HG03469 (cell line): ENCODE data around the gene RAET1E.

Experiments
- ATAC-seq: cut with Tn5 transposase; IDR thresholded peaks from one replicate; pipeline ENCODE4 v1.9.1; 2021; ENCODE audit warnings: mild to moderate bottlenecking, moderate library complexity, moderate number of reproducible peaks; ENCODE audit not compliant: unreplicated experiment

RAET1E gene

DNA sequence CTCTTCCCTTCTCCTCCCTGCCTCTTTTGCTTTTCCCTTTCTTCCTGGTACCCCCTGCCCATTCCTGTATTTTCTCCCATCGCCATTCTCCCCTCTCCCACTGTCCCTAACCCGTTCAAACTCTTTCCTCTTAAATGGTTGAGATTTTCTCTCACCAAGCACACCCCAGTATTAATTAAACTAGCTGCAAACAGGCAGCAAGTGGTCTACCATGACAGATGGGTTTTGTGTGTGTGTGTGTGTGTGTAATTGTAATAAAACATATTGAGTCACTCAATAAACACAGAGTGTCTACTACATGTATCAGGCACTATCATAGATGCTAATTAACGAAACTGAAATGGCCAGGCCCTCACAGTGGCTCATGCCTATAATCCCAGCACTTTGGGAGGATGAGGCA is 6.7 kb downstream of the RAET1E start:
- no peak for ATAC-seq

DNA sequence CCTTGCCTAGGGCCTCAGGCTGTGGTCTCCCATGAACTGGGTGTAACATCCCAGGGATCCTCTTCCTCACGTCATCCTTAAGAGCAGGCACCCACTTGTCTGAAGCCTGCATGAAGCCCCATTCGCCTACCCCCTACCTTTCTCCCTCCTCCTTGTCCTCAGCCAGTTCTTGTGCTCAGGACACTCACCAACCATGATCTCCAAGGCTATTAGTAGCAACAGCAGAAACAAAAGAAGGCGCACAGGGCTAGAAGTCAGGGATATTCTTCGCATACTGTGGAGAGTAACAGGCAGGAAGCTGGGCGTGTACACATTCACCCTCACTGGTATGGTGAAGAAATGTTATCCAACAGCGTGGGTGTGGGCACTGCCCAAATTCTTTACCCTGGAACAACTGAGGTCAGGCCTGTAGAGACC is 7.3 kb downstream of the RAET1E start:
- no peak for ATAC-seq

DNA sequence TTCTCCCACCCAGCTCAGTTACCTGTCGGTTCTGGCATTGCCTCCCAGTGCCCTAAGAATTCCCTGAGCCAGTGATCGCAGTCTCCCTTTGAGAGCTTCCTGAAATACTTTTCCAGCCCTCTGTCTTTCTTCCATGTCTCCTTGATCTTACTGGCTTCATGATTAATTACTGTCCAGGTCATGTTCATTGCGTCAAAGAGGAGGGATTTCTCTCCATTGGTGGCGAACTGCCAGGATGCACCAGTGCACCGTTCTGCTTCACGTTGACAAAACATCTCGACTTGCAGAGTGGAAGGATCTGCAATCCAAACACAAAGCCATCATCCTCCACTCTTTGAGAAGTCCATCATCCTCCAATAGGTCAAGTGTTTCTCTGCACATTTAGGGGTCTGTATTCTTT is 8.6 kb downstream of the RAET1E start:
- ATAC-seq, result no peak

DNA sequence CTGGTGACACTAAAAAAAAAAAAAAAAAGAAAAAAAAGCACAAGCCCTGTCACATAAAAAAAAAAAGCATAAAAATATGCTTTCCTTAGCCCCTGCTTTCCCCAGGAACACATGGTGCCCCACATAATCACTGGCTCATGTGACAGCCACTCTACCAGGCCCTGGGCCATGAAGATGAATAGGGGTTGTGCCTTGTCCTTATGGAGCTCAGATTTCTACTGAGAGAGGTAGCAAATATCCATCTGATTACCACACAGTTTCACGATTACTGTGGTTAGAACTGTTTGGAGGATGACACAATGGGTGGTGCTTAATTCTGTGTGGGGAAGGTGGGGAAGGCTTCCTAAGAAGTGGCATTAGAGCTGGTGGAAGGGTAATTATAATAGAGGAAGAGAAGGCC is 9.3 kb downstream of the RAET1E start:
- ATAC-seq, result no peak

DNA sequence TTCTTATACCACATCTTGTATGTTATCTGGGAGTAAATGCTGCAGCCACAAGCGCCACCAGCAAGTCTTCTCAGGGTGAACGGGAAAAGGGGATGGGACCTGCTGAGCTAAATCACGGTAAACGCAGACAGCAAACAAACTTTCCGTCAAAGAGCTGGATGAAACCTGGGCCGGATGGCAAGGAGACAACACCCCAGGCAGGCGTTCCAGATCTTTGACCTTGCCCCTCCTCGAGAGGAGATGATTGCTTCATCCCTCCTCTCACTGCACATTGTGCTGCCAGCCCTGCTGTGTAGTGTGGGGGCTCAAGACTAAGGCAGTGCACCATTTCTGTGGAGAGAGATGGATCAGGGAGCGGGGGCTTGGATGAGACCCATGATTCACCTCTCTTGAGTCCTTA is 9.8 kb downstream of the RAET1E start:
- ATAC-seq, result no peak

DNA sequence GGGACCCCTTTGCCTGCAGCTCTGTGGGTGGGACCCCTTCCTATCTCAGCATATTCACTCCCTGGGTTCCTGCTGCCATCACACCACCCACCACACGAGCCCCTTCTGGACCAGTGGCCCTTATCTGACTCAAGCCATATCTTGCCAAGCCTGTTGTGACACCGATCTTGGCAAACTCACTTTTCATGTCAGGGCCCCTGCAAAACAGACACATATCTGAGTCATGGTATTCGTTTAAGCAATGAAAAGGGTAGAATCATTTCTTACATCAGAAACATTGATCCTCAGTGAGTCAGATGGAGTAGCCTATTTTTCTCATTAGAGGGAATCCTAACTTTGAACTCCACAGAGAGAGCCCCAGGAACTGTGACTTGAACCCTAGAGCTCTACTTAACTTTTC is 10.6 kb downstream of the RAET1E start:
- no peak for ATAC-seq

DNA sequence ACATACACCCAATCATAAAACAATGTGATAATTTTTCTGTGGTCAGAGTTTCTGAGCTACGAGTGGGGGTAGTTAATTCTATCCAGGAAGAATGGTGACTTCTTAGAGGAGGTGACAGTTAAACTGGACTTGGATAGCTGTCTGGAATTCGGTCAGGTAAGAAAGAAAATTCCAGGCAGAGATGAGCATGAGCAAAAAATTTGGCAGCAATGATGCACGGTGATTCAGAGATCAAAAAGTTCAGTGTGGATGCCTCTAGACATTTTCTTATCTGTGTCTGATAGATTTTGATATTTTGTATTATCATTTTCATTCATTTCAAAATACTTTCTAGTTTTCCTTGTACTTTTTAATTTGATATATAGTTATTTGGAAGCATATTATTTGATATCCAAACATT is 12.0 kb downstream of the RAET1E start:
- no peak for ATAC-seq

DNA sequence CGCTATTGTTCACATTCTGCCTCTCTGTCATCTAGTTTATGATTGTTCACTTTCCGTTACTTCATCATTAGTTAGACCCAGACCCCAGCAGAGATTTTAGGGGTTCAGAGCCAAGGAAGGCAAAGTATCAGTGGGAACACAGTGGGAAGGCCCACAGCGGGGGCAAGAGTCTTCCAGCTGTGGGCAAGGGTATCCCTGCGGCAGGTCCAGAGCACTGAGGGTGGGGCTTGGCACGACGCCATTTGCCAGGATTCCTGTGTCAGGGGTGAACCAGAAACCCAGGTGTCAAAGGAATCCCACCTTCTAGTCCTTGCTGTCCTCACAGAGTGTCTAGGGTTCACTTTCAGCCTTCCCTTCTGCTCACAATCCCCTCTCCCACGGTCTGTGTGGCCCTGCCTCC is 13.3 kb downstream of the RAET1E start:
- no peak for ATAC-seq

DNA sequence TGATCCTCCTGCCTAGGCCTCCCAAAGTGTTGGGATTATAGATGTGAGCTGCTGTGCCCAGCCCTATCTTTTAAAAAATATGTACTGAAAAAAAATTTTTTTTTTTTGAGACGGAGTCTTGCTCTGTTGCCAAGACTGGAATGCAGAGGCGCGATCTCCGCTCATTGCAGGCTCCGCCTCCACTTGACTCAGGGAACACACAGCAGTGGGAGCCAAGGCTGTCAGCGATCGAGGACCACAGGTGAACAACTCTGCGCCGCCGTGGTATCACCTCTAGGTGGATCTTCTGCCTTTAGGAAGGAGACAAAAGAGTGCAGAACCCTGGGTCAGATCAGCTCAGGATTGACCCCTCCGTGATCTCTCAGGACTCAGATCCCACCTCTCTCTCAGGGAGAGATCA is 13.7 kb downstream of the RAET1E start:
- ATAC-seq, result no peak

DNA sequence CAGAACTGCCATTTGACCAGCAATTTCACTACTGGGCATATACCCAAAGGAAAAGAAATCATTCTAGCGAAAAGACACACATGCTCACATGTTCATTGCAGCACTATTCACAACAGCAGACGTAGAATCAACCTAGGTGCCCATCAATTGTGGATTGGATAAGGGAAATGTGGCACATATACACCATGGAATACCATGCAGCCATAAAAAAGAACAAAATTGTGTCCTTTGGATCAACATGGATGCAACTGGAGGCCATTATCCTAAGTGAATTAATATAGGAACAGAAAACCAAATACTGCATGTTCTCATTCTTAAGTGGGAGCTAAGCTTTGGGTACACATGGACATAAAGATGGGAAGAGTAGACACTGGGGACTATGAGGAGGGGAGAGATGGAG is 16.1 kb downstream of the RAET1E start:
- no peak for ATAC-seq

DNA sequence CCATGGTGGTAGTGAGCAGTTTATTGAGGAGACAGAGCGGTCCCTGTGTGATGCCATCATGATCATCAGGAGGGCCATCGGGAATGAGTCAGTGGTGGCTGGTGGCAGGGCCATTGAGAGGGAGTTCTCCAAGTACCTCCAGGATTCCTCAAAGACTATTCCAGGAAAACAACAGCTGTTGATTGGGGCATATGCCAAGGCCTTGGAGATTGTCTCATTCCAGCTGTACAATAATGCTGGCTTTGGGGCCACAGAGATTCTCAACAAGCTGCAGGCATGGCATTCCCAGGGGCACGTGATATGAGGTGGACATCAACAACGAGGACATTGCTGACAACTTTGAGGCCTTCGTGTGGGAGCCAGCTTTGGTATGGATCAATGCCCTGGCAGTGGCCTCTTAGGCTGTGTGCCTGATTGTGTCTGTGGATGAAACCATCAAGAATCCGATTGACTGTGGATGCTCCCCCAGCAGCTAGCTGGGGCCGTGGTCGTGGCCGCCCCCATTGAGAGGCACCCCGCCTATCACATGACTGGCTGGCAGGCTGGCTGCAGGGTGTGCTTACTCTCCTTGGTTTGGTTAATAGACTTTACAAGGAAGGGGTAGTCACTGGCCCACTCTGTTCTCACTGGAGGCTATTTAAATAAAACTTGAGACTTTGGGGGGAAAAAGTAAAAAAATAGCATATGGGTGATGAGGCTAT is 16.7 kb downstream of the RAET1E start:
- no peak for ATAC-seq

DNA sequence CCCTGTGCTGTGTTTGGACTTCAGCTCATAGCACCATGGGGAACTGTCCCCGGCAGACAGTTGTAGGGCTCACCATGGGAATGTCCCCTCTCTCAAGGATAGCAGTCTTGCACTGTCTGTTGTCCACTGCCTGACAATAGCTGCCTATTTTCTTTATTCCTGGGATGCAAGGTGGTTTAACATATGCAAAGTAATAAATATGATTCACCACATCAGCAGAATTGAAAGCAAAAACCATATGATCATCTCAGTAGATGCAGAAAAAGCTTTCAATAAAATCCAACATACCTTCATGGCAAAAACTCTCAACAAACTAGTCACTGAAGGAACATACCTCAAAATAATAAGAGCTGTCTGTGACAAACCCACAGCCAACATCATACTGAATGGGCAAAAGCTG is 20.3 kb downstream of the RAET1E start:
- no peak for ATAC-seq

DNA sequence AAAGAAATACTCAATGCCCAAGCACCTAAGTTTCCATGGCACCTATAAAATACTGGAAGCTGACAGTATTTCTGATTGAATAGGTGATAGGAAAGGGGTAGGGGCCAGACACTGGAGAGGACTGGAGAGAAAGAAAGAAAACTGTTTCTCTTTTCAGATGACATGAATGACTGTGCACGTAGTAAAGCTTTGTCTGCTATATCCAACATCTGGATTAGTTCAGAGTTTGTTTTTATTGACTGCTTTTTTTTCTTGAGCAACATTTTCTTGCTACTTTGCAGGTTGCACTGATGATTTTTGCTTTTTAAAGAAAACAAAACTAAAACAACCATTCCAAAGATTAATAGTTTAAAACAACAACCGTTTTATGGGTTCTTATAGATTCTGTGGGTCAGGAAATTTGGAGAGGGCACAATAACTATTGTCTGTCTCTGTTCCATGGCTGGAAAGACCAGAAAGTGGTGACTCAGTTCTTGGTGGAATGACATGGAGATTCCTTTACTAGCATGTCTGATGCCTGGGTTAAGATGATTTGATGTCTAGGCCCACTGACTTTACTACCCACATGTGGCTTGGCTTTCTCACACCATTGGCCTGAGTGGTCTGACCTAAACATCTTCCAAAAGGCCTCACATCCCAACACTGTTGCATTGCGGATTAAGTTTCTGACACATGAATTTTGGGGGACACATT is 21.5 kb downstream of the RAET1E start:
- ATAC-seq, result no peak

DNA sequence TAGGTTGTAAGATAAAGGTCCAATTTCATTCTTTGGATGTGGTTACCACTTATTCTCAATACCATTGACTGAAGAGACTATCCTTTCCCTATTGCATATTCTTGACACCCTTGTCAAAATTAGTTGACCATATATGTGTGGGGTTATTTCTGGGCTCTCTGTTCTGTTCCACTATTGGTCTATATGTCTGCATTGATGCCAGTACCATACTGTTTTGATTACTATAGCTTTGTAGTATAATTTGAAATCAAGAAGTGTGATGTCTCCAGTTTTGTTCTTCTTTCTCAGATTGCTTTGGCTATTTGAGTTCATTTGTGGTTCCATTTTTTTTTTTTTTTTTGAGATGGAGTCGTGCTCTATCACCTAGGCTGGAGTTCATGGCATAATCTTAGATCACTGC is 25.7 kb downstream of the RAET1E start:
- ATAC-seq, result no peak

DNA sequence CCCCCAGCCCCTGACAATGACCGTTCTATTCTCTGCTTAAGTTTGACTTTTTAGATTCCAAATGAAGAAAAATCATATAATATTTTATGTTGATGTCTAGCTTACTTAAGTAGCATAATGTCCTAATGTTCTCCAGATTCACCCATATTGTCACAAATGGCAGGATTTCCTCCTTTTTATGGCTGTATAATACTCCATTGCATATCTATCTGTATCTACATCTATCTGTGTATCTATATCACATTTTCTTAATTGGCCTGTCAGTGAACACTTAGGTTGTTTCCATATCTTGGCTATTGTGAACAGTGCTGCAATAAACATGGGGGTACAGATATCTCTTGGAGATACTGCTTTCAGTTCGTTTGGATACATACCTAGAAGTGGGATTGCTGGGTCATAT is 26.7 kb downstream of the RAET1E start:
- no peak for ATAC-seq

DNA sequence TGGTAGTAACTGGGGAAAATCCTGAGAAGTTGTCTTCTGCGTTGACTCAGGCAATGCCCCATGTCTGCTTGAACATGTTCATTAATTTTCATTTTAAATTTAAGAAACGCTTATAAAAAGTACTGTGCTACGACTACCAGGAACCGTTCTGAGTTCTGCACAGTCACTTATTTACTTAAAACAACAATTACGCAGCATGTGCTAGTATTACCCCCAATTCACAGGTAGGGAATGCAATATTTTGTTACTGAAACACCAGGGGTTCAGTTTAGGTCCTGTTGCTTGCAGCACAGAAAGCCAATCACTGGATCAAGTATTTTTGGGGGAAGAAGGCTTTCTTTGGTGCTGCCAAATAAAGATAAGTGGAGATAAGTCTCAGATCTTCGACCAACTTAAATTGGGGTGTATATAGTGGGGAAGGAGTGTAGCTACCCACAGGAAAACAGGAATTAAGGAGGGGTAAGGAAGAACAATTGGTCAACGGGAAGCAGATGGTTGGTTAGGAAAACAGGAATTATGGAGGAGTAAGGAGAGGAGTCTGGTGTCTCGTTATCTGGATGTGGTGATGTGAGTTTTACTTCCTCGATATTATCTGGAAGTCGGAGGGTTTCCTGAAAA is 28.5 kb downstream of the RAET1E start:
- ATAC-seq, result no peak

DNA sequence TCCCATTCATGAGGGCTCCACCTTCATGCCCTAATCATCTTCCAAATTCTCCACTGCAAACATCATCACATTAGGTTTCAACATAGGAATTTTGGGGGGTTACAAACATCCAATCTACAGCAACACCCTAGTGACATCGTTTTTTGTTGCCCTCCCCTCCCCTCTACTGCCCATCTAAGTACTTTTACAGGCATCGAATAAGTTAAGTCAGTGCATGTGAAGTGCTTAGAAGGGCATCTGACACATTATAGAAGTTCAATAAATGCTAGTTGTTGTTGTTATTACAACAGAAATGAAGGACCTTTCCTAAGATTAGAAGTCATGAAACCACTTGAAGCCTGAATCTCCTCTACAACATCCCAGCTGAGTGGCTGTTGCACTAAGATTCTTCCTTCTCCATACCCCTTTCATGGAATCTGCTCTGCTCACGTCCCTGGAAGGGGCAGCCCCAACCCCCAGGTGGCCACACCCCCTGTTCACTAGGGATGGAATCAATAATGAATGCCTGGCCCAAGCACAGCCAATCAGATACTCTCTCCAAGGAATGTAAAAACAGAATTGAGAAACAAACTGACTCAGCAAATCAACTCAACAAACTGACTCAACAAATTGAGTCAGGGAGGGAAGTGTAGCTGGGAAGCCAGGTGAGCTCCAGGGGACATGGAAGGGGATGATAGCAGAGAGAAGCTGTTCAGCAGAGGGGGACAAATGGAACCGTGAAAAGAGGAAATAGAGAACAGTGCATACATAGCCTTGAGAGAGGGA is 29.9 kb downstream of the RAET1E start:
- no peak for ATAC-seq

DNA sequence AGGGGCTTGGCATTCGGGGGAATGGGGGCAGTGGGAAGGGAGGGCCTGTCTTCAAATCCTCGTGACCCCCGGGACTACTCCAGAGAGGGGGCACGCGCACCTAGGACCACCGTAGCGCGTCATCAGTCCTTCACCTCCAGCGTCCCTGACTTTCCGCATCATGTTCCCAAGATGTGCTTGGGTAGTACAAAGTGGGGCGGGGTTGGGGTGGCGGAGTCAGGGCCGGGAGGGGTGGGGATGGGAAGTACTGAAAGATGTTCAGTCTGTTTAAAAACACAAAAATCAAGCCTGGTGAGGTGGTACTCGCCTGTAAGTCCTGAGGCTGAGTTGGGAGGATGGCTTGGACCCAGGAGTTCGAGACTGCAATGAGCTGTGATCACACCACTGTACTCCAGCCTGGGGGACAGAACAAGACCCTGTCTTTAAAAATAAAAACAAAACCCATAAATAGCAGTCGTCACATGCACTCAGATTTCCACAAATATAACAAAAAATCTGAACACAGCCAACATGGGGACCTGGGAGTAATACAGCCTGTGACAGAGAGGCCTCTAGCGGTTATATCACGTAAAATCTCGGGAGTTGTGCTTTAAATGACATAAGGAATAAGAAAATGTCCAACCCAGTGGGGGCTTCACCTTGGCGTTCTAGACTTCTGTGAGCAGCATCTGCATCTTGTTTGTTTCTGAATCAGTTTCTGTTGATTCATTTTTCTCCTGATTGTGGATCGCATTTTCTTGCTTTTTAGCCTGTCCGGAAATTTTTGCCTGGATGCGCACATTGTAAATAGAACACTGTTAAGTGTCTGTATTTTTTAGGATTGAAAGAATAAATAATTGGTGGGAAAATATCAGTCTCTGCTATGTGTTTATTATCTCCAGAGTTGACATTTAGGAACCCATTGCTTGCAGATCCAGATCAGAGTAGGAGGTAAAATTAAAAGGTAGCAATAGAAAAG is 33.1 kb downstream of the RAET1E start:
- no peak for ATAC-seq

DNA sequence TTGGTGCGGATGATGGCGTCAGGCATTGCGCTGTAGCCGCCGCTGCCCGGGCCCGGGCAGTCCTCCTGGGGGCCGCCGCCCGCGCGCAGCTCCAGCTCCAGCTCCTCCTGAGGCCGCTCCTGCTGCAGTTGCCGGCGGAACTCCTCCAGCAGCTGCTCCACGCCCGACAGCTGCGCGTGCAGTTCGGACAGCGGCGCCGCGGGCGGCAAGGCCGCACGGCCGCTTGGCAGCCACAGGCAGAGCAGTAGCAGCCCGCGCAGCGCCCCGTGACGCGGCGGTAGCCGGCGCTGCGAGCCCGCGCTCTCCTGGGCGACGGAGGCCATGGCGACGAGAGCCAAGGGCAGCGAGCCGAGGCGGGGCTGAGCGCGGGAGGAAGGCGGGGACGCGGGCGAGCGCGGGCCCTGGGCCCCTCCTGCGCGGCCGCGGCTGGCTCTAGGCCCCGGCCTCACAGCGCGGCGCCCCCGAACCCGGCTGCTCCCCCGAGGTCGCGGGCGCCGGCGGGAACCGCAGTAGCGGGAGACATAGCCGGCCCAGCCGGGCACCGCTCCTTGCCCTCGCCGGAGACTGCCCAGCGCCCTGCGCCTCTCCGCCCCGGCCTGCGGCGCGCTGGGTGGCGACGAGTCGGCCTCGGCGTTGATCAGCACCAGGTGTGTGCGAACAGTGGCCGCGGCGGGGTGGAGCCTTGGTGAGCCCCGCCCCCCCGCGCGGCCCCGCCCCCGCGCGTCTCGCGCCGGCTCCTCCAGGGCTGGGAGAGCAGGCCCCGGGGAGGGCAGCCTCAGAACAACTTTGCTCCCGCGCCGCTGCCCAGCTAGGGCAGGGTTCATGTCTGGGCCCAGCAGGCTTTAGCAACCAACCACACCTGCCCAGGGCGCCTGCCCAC is 34.0 kb downstream of the RAET1E start, which contains the start of gene LRP11:
TSS of gene LRP11 (minus strand) at position 662 of the 880 bp plus-strand sequence. CDS start at position 323, 339 bp downstream.
- peak; percentile 71 for ATAC-seq
